WTC11 (cell line): ENCODE results near the gene SECISBP2.

ENCODE experiments used
- CTCF ChIP-seq: fragments of 200-600 bp; IDR thresholded peaks from 2 replicates; pipeline ENCODE4 v1.8.0; 2022; ENCODE audit warnings: antibody characterized with exemption
- ELF4 ChIP-seq: sonication (generic); formaldehyde crosslinking; IDR thresholded peaks from 2 replicates; pipeline ENCODE4 v1.8.1; 2022; ENCODE audit warnings: low read depth, mild to moderate bottlenecking, moderate library complexity, missing genetic modification reagents
- GABPB1 ChIP-seq: sonication (generic); formaldehyde crosslinking; IDR thresholded peaks from 2 replicates; pipeline ENCODE4 v1.8.1; 2023; ENCODE audit warnings: mild to moderate bottlenecking, missing genetic modification reagents
- JUN ChIP-seq: sonication (generic); formaldehyde crosslinking; IDR thresholded peaks from 2 replicates; pipeline ENCODE4 v1.8.0; 2023; ENCODE audit warnings: mild to moderate bottlenecking, missing genetic modification reagents
- USF2 ChIP-seq: sonication (generic); formaldehyde crosslinking; IDR thresholded peaks from 2 replicates; pipeline ENCODE4 v1.8.1; 2023; ENCODE audit warnings: mild to moderate bottlenecking, missing genetic modification reagents, moderate library complexity
- ZNF121 ChIP-seq: sonication (generic); formaldehyde crosslinking; IDR thresholded peaks from 2 replicates; pipeline ENCODE4 v1.8.0; 2023; ENCODE audit warnings: missing genetic modification reagents
- TF ChIP-seq, protein P1 (sequence below): sonication (generic); formaldehyde crosslinking; IDR thresholded peaks from 2 replicates; pipeline ENCODE4 v1.8.1; 2022; ENCODE audit warnings: missing genetic modification reagents, borderline replicate concordance

DNA sequence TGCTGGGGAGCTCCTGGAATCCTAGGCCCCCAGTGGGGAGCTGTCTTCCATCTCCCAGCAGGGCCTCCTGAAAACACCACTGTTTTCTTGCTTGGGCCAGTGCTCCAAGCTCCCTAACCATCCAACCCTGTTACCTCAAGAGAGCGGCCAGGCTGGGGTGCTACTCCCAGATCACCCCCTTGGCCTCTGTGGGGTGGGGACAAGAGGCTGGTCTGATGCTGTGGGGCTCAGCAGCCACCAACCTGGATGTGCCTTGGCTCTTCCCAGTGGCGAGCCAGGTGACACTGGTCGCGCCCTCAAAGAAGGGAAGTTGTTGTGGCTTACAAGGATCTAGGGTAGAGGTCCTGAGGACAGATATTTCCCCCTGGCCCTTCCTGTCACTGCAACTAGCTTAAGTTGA is 49.0 kb downstream of the SECISBP2 start:
- TF ChIP-seq CTCF (no peak), ELF4 (CRISPR knock-in tag) (no peak), GABPB1 (no peak), ZNF121 (no peak), JUN (CRISPR knock-in tag) (no peak), USF2 (no peak)
- TF ChIP-seq, protein P1, sequence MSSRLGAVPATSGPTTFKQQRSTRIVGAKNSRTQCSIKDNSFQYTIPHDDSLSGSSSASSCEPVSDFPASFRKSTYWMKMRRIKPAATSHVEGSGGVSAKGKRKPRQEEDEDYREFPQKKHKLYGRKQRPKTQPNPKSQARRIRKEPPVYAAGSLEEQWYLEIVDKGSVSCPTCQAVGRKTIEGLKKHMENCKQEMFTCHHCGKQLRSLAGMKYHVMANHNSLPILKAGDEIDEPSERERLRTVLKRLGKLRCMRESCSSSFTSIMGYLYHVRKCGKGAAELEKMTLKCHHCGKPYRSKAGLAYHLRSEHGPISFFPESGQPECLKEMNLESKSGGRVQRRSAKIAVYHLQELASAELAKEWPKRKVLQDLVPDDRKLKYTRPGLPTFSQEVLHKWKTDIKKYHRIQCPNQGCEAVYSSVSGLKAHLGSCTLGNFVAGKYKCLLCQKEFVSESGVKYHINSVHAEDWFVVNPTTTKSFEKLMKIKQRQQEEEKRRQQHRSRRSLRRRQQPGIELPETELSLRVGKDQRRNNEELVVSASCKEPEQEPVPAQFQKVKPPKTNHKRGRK, result no peak
